ENCODE results near the gene UNC13D. TPM values are rescaled to one million over a fixed set of nuclear protein-coding genes. Genes with fewer than 3 reads are reported as not detected.

UNC13D gene
- total and polyA plus RNA-seq, 9 of the 15 experiments (the other 6 are each of a cell fraction or from before 2014, with no cell fraction given) = 0.86 to 244 (median 69.2) TPM

GRCh38 chr17:75845058-75845711 is 981 bp upstream of the UNC13D start (continued):
- TF ChIP-seq ZBTB2 (IDR thresholded peaks at IDR 0.05) (peak; percentile 77; the same call in 1 of the 2 replicates), HOXB6 (CRISPR knock-in tag; IDR thresholded peaks at IDR 0.05; ENCODE audit: borderline replicate concordance) (no peak), ETV6 (IDR thresholded peaks at IDR 0.05; ENCODE audit: borderline replicate concordance in 1 of 2, low read depth in 2 of 2, low read length in 1 of 2) (no peak), ETV6 (CRISPR knock-in tag; IDR thresholded peaks at IDR 0.05; ENCODE audit: borderline replicate concordance) (no peak), FOXA1 (IDR thresholded peaks at IDR 0.05; ENCODE audit: borderline replicate concordance) (no peak), NCOA6 (IDR thresholded peaks at IDR 0.05) (no peak), ZNF184 (CRISPR knock-in tag; IDR thresholded peaks at IDR 0.05) (no peak), HMG20A (CRISPR knock-in tag; conservative IDR thresholded peaks at IDR 0.05) (no peak), ZNF232 (CRISPR knock-in tag; IDR thresholded peaks at IDR 0.05) (no peak), CCNT2 (IDR thresholded peaks at IDR 0.05; ENCODE audit: borderline replicate concordance, extremely low read depth, insufficient read length, low read depth, low read length) (no peak), E4F1 (CRISPR knock-in tag; IDR thresholded peaks at IDR 0.05; ENCODE audit: borderline replicate concordance) (no peak), KLF1 (tag; IDR thresholded peaks at IDR 0.05) (no peak), HOMEZ (CRISPR knock-in tag; IDR thresholded peaks at IDR 0.05) (no peak), ZFP36 (IDR thresholded peaks at IDR 0.05; ENCODE audit: low read depth, low read length, partially characterized antibody) (peak; percentile 28), ZFP91 (CRISPR knock-in tag; IDR thresholded peaks at IDR 0.05) (no peak), CBX1 (IDR thresholded peaks at IDR 0.05; ENCODE audit: low read depth) (peak; percentile 70; the same call in 1 of the 2 replicates), ZNF77 (CRISPR knock-in tag; IDR thresholded peaks at IDR 0.05) (no peak), ILK (tag; IDR thresholded peaks at IDR 0.05; ENCODE audit: borderline replicate concordance, low read depth) (no peak), HIVEP1 (CRISPR knock-in tag; IDR thresholded peaks at IDR 0.05) (peak; percentile 54; the same call in 1 of the 2 replicates), PRMT5 (CRISPR knock-in tag; IDR thresholded peaks at IDR 0.05) (no peak), YBX1 (IDR thresholded peaks at IDR 0.05) (no peak)
